CD4-positive, alpha-beta memory T cell (primary cell): ENCODE results near the gene PDE3B. TPM values are rescaled to one million over a fixed set of nuclear protein-coding genes. Genes with fewer than 3 reads are reported as not detected.
"Not testable (repeated sequence)": the region's sequence is repeated elsewhere in the genome, so short reads cannot be mapped to it uniquely, and the experiment has no call there.

Experiments
- CTCF ChIA-PET: fragments of 350-600 bp; sonication (Branson Sonifier 250); formaldehyde crosslinking; loops from one replicate; lab custom pipeline; 2021; ENCODE audit warnings: inconsistent platforms; ENCODE audit not compliant: partially characterized antibody; lab: Charles Lee
- POLR2A ChIA-PET: fragments of 350-600 bp; sonication (Branson Sonifier 250); formaldehyde crosslinking; loops from one replicate; lab custom pipeline; 2021; ENCODE audit not compliant: partially characterized antibody; lab: Charles Lee
- DNase-seq, 5 donors: peaks; one replicate each; pipeline versions ENCODE4 v3.0.0 to v3.0.0-alpha.2; 2020 to 2022; ENCODE audit warnings: mixed read lengths in 1 of 5
- H3K27ac ChIP-seq: one replicate; pipeline ENCODE4 v1.7.0; 2013; ENCODE audit warnings: low read depth, low read length
- H3K27me3 ChIP-seq: 2 replicates; pipeline ENCODE4 v1.7.0; 2013; ENCODE audit warnings: mild to moderate bottlenecking, low read length, moderate library complexity; ENCODE audit not compliant: insufficient read depth
- H3K36me3 ChIP-seq: 2 replicates; pipeline ENCODE4 v1.7.0; 2013; ENCODE audit warnings: mild to moderate bottlenecking, low read length, moderate library complexity; ENCODE audit not compliant: insufficient read depth
- H3K4me1 ChIP-seq: 2 replicates; pipeline ENCODE4 v1.7.0; 2013; ENCODE audit warnings: mild to moderate bottlenecking, low read length, moderate library complexity; ENCODE audit not compliant: insufficient read depth
- H3K4me3 ChIP-seq, 2 donors: one replicate each; pipeline ENCODE4 v1.7.0; 2013; ENCODE audit warnings: low read length in 2 of 2, mild to moderate bottlenecking in 1 of 2
- H3K9me3 ChIP-seq, 2 donors: one replicate each; pipeline ENCODE4 v1.7.0; 2013; ENCODE audit warnings: low read length in 2 of 2, control low read depth in 1 of 2; ENCODE audit not compliant: control insufficient read depth in 1 of 2
- H3K27ac Mint-ChIP-seq, 7 donors: one replicate each; pipeline ENCODE4 v1.8.0; 2020 to 2021; ENCODE audit warnings: mixed read lengths in 7 of 7, mild to moderate bottlenecking in 6 of 7, inconsistent platforms in 3 of 7, moderate library complexity in 3 of 7
- H3K27me3 Mint-ChIP-seq, 2 donors: one replicate each; pipeline ENCODE4 v1.8.0; 2020 to 2021; ENCODE audit warnings: mixed read lengths in 2 of 2
- H3K36me3 Mint-ChIP-seq, 2 donors: one replicate each; pipeline ENCODE4 v1.8.0; 2020 to 2021; ENCODE audit warnings: mixed read lengths in 2 of 2, inconsistent platforms in 1 of 2, mild to moderate bottlenecking in 1 of 2
- H3K4me1 Mint-ChIP-seq, 4 donors: one replicate each; pipeline ENCODE4 v1.8.0; 2020 to 2021; ENCODE audit warnings: mixed read lengths in 4 of 4, mild to moderate bottlenecking in 1 of 4
- H3K4me3 Mint-ChIP-seq, 8 donors: one replicate each; pipeline ENCODE4 v1.8.0; 2020 to 2021; ENCODE audit warnings: mixed read lengths in 8 of 8, mild to moderate bottlenecking in 7 of 8, moderate library complexity in 6 of 8, inconsistent platforms in 3 of 8
- H3K9me3 Mint-ChIP-seq, 8 donors: one replicate each; pipeline ENCODE4 v1.8.0; 2020 to 2021; ENCODE audit warnings: mixed read lengths in 8 of 8, mild to moderate bottlenecking in 5 of 8, inconsistent platforms in 3 of 8, moderate library complexity in 1 of 8
- intact Hi-C: fragments of 100-400 bp; cut with micrococcal nuclease; formaldehyde crosslinking; loops from one replicate; pipeline ENCODE4 v1.15.1; 2023
- polyA plus RNA-seq, 2 donors: library from polyadenylated mRNA; unstranded; fragments of 300-500 nt; fragmentation: Illumina TruSeq; gene quantifications; one replicate each; pipeline ENCODE4 v1.2.3, GENCODE V29; 2021
- total RNA-seq, 2 experiments: library from RNA; stranded (reverse); gene quantifications; one replicate each; pipeline ENCODE4 v1.2.3, GENCODE V29; 2021

The PDE3B gene
- total and polyA plus RNA-seq, 4 experiments from 2014 or later = 34.1 to 222 (median 131) TPM

DNA sequence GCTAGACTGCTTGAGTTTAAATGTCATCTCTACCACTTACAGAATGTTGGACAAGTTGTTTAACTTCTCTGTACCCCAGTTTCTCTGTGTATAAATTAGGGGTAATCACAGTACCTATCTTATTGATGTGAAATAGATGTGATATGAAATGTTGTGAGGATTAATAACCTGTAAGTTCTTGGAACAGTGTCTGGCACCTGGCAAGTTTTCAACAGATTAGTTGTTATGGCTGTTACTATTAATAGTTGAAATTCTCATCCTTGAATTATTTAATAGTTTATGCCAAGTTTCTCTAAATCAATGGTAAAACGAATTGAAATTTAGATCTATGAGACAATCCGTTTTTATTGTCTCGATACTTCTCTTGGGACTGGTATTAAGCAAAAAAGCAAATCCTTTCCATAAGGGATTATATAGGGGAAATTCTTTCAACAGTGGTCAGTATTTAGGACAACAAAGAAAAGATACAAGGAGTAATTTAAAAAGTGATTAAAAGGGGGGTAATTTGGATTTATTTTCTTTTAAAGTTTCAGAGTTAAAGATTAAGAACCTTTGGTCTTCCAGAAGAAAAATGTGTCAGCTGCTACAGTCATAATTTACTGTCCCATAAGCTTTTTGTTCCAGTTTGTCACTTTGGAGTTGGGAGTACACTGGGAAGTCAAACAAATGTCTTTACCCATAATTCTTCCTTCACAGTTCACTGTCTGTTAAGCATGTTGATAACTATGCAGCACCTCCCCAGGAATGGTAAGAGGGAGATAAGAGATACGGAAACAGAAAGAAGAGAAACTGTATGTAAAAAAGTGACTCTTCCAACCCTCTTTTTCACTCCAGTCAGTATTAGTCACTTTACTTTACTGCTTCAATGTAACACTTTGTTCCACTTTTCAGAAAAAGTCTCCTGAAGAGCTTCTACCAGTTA lies 13.2 kb downstream of the PDE3B start:
- H3K27ac Mint-ChIP-seq = no peak overlapping the region
- peaks cover 39 to 44% of the 10 kb centered on the region in 2 donors for H3K36me3 Mint-ChIP-seq
- DNase-seq = no peak
- Histone ChIP-seq H3K27me3 (no peaks in the 10 kb centered on the region), H3K4me3 (no peak overlapping the region), H3K9me3 (no peaks in the 10 kb centered on the region), H3K36me3 (peaks cover 6% of the 10 kb centered on the region), H3K27ac (no peak overlapping the region), H3K4me1 (peaks cover 19% of the 10 kb centered on the region)
- peaks cover 35 to 55% (median 42%) of the 10 kb centered on the region in 4 donors for H3K4me1 Mint-ChIP-seq
- peaks cover 0 to 2% (median 0%) of the 10 kb centered on the region in 8 donors for H3K9me3 Mint-ChIP-seq
- H3K27me3 Mint-ChIP-seq = no peaks in the 10 kb centered on the region
- intact Hi-C loops = no loop called here
- ChIA-PET CTCF (interaction anchor here (1.0 kb wide), 1 partner anchor 12 kb away, joined by 3 read pairs; no protein-coding TSS in a partner anchor), POLR2A (interaction anchor here (1.2 to 1.9 kb wide), 4 partner anchors 11 to 79 kb away, joined by 3 to 6 read pairs (median 5); partner anchors contain the start of gene PDE3B)
- H3K4me3 Mint-ChIP-seq = no peak overlapping the region

DNA sequence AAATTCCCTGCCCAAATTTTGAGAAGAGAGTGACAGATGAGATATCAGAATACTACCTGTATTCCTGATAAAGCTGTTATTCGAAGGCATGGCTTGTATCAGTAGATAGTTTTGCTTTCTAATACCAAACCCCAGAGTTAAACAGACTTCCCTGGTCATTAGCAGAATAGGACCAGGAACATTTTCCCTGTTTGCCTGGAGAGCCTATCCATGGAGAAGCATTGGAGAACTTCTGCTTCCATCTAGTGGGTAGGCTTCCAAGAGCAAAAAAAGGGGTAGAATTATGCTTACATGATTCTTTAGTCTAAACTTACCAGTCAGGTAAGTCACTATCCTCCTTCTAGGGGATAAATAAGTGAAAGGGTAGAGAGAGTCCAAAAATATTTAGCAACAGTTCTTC lies 14.2 kb downstream of the PDE3B start:
- ChIA-PET POLR2A (interaction anchor here (1.9 kb wide), 1 partner anchor 12 kb away, joined by 6 read pairs; no protein-coding TSS in a partner anchor), CTCF (interaction anchor here (1.0 to 1.1 kb wide), 2 partner anchors 13 to 250 kb away, joined by 3 read pairs; no protein-coding TSS in a partner anchor)
- no peak overlapping the region for H3K27ac ChIP-seq
- Mint-ChIP-seq H3K36me3 (peaks cover 38 to 42% of the 10 kb centered on the region in 2 donors), H3K9me3 (peaks cover 0 to 2% (median 0%) of the 10 kb centered on the region in 8 donors), H3K27ac (no peak overlapping the region), H3K4me3 (no peak overlapping the region), H3K4me1 (peaks cover 28 to 46% (median 36%) of the 10 kb centered on the region in 4 donors), H3K27me3 (no peaks in the 10 kb centered on the region)
- H3K36me3 ChIP-seq = peaks cover 6% of the 10 kb centered on the region
- H3K4me1 ChIP-seq = peaks cover 19% of the 10 kb centered on the region
- intact Hi-C loops = loop anchor here (2.0 kb wide), 1 partner anchor 13 kb away; no protein-coding TSS in a partner anchor
- no peaks in the 10 kb centered on the region for H3K9me3 ChIP-seq
- no peak overlapping the region for H3K4me3 ChIP-seq
- DNase-seq = no peak
- H3K27me3 ChIP-seq = no peaks in the 10 kb centered on the region

DNA sequence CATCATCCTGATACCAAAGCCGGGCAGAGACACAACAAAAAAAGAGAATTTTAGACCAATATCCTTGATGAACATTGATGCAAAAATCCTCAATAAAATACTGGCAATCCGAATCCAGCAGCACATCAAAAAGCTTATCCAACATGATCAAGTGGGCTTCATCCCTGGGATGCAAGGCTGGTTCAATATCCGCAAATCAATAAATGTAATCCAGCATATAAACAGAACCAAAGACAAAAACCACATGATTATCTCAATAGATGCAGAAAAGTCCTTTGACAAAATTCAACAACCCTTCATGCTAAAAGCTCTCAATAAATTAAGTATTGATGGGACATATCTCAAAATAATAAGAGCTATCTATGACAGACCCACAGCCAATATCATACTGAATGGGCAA lies 21.3 kb downstream of the PDE3B start:
- H3K4me3 ChIP-seq, H3K4me1 ChIP-seq, H3K27me3 Mint-ChIP-seq, H3K27me3 ChIP-seq, POLR2A ChIA-PET, DNase-seq, H3K4me3 Mint-ChIP-seq, H3K27ac ChIP-seq, H3K9me3 ChIP-seq, intact Hi-C loops, H3K27ac Mint-ChIP-seq, CTCF ChIA-PET, H3K36me3 ChIP-seq: not testable (repeated sequence)
- H3K4me1 Mint-ChIP-seq = peaks cover 6 to 16% (median 10%) of the 10 kb centered on the region in 4 donors
- H3K9me3 Mint-ChIP-seq = peaks cover 0 to 11% (median 3%) of the 10 kb centered on the region in 8 donors
- peaks cover 17 to 18% of the 10 kb centered on the region in 2 donors for H3K36me3 Mint-ChIP-seq

DNA sequence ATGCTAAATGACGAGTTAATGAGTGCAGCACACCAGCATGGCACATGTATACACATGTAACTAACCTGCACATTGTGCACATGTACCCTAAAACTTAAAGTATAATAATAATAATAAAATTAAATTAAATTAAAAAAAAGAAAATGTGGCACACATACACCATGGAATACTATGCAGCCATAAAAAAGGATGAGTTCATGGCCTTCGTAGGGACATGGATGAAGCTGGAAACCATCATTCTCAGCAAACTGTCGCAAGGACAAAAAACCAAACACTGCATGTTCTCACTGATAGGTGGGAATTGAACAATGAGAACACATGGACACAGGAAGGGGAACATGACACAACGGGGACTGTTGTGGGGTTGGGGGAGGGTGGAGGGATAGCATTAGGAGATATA lies 23.7 kb downstream of the PDE3B start:
- H3K4me3 ChIP-seq, H3K27me3 Mint-ChIP-seq, H3K36me3 ChIP-seq, H3K27ac ChIP-seq, H3K4me3 Mint-ChIP-seq, H3K9me3 ChIP-seq, DNase-seq, H3K27ac Mint-ChIP-seq, H3K27me3 ChIP-seq, H3K4me1 ChIP-seq, intact Hi-C loops: not testable (repeated sequence)
- Mint-ChIP-seq H3K36me3 (peaks cover 16 to 21% of the 10 kb centered on the region in 2 donors), H3K4me1 (peaks cover 15 to 25% (median 23%) of the 10 kb centered on the region in 4 donors), H3K9me3 (peaks cover 0 to 11% (median 3%) of the 10 kb centered on the region in 8 donors)
- ChIA-PET POLR2A (interaction anchor here (0.9 kb wide), 1 partner anchor 17 kb away, joined by 3 read pairs; no protein-coding TSS in a partner anchor), CTCF (interaction anchor here (1.0 kb wide), 1 partner anchor 44 kb away, joined by 3 read pairs; no protein-coding TSS in a partner anchor)

DNA sequence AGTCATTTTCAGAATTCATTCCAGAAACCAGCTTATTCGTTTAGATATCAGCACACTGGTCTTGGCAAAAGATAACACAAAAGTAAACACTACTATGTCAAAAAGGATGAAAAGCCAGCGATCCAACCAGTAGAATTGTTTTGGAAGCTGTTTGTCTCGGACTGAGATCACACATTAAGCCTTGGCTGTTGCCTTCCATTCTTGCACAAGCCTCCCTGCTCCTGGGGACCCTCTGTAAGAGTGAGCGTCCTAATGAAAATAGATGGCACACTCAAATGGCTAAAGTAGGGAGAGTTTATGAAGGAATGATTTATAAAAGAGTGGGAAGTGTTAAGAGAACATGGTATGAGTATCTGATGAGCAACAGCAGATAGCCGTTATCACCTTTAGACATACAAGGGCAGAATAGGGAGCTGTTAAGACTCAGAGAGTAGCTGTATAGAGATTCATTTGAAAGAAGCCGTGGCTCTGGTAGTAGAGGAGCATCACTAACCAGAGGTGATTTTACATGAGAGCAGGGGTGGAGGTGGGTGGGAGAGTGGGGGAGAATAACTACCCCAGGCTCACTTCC lies 25.2 kb downstream of the PDE3B start:
- no peak for DNase-seq
- H3K4me1 Mint-ChIP-seq = peaks cover 20 to 40% (median 30%) of the 10 kb centered on the region in 4 donors
- H3K36me3 Mint-ChIP-seq = peaks cover 20 to 34% of the 10 kb centered on the region in 2 donors

DNA sequence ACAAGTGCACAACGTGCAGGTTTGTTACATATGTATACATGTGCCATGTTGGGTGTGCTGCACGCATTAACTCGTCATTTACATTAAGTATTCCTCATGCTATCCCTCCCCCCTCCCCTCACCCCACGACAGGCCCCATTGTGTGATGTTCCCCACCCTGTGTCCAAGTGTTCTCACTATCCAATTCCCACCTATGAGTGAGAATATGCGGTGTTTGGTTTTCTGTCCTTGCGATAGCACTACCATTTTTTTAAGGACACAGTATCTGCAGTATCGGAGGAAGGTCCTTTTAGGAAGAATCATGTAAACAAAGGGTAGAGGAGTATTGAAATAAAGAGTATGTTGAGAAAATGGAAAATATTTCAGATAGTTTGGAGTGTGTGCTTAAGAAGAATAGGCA lies 25.9 kb downstream of the PDE3B start:
- no peak overlapping the region for H3K4me3 Mint-ChIP-seq
- H3K9me3 Mint-ChIP-seq = peaks cover 0 to 9% (median 0%) of the 10 kb centered on the region in 8 donors
- Histone ChIP-seq H3K36me3 (no peaks in the 10 kb centered on the region), H3K9me3 (no peaks in the 10 kb centered on the region), H3K4me3 (no peak overlapping the region), H3K27me3 (no peaks in the 10 kb centered on the region), H3K4me1 (peaks cover 11% of the 10 kb centered on the region), H3K27ac (no peak overlapping the region)
- peak overlapping the region in 3 of 7 donors; percentile 13 to 33 (median 27) for H3K27ac Mint-ChIP-seq
- intact Hi-C loops = no loop called here
- no peaks in the 10 kb centered on the region for H3K27me3 Mint-ChIP-seq
- ChIA-PET POLR2A (no interaction called here), CTCF (no interaction called here)
- no peak for DNase-seq
- peaks cover 26 to 38% of the 10 kb centered on the region in 2 donors for H3K36me3 Mint-ChIP-seq
- peaks cover 26 to 47% (median 35%) of the 10 kb centered on the region in 4 donors for H3K4me1 Mint-ChIP-seq

More for the DNA sequence above, 25.2 kb downstream of the PDE3B start:
- peaks cover 0 to 11% (median 2%) of the 10 kb centered on the region in 8 donors for H3K9me3 Mint-ChIP-seq
- Histone ChIP-seq H3K36me3 (no peaks in the 10 kb centered on the region), H3K27ac (no peak overlapping the region), H3K4me3 (no peak overlapping the region), H3K4me1 (peaks cover 11% of the 10 kb centered on the region), H3K9me3 (no peaks in the 10 kb centered on the region), H3K27me3 (no peaks in the 10 kb centered on the region)
- H3K4me3 Mint-ChIP-seq = no peak overlapping the region
- H3K27ac Mint-ChIP-seq = peak overlapping the region in 3 of 7 donors; percentile 11 to 40 (median 33)
- ChIA-PET POLR2A (no interaction called here), CTCF (no interaction called here)
- no peaks in the 10 kb centered on the region for H3K27me3 Mint-ChIP-seq
- intact Hi-C loops = no loop called here
